HG03064 (cell line): ENCODE measurements around the gene GYPC.
"Not testable (repeated sequence)": the region's sequence is repeated elsewhere in the genome, so short reads cannot be mapped to it uniquely, and the experiment has no call there.

Experiments
- ATAC-seq: cut with Tn5 transposase; IDR thresholded peaks from one replicate; pipeline ENCODE4 v1.9.1; 2021; ENCODE audit warnings: low read depth; ENCODE audit not compliant: unreplicated experiment

The GYPC gene, protein sequence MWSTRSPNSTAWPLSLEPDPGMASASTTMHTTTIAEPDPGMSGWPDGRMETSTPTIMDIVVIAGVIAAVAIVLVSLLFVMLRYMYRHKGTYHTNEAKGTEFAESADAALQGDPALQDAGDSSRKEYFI

DNA sequence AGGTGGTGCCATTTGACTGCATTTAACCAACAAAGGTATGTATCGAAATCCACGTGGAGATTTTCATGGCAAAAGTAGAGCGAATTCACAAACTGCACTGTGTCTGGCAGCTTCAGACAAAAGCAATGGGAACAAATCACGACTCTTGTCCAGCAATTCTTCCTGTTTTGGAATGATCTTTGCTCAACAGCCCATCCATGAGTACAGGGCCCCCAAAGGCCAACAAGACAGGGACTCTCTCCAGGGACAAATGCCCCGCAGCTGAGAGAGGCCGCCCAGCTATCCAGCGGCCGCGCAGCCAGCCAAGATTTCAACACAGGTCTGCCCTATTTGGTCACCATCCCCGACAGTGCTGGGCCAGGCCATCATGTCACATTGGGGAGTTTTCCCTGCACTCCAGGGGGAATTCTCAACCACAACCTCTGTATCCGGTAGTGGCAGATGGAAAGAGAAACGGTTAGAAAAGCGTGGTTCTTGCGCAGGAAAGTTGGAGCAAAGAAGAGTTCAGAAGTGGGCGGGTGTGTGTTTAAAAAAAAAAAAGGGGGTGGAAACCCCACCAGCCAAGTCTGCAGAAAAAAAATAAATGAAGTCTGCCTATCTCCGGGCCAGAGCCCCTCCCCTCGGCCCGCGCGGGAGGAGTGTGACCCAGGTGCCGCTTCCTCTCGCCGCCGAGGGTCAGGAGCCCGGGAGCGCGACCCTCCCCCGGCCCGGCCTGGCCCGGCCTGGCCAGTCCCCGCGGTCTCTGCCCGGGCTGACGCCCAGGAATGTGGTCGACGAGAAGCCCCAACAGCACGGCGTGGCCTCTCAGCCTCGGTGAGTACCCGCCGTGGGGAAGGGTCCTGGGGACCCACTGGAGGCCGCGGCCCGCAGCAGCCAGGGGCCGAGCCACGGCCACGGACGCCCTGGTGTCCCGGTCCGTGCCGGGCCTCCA lies at the start of gene GYPC:
TSS of gene GYPC (plus strand) at position 659 of the 931 bp plus-strand sequence. CDS start at position 765, 106 bp downstream.
- ATAC-seq, result peak; percentile 29

DNA sequence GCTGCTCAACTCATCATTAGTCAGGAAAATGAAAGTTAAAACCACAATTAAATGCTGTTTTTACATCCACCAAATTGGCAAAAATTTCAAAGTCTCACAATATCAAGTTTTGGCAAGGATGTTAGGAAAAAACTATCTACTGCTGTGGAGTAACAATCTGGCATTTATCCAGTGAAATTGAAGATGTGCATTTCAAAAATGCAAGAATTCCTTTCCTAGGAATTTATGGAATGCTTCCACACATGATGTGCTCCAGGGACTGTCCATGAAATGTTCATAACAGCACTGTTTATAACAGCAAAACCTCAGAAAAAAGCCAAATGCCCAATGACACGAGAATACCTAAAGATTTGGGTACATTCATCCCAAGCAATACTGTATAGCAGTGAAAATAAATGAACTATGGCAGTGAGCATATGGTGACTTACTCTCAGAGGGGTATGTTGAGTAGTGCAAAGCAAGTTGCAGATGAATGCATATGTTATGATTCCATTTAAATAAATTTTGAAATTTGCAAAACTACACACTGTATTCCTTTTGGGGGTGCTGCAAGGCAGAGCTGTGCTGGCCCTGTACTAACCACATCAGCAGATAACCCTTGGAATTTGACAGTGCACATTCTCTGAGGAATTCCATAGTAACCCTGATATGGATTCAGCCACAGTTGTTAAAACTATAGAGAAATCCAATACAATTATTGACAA lies 41.3 kb upstream of the GYPC start:
- ATAC-seq, result no peak

DNA sequence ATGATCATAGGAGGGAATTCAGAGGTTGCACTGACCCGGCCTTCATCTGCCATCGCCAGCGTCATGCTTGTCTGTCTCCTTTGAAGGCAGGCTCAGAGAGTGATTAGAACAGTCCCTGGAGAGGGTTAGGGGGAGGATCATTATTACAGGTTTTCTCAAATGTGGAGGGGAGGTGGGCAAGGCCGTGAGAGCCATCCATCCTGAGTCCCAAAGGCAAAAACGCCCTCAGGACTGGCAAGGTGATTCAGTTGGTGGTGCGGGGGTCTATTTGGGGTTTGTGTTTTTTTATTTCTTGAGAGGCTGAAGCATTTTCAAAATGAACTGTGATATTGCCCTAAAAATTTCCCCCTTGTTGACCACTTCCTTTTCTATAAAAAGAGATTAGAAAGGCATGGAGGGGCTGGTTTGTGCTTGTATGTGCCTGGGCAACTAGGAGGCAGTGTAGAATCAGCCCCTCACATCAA lies 39.3 kb upstream of the GYPC start:
- peak; percentile 66 for ATAC-seq

DNA sequence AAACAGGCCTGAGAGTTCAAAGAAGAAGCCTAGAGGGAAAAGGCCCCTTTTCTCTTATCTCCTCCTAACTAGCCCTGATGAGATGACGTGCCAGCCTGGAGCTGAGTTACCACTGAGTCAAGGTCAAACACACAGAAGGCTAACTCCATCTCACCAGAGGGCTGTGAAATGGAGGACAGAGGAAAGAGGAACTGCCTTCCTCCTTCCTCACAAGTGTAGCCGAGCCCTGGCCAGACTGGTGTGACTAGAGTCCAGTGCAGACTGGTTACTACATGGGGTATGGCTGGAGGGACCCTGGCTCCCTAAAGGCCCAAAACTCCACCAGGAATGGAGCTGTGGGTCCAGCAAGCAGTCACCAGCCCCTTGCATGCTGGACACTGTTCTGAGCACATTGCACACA lies 35.7 kb upstream of the GYPC start:
- no peak for ATAC-seq

DNA sequence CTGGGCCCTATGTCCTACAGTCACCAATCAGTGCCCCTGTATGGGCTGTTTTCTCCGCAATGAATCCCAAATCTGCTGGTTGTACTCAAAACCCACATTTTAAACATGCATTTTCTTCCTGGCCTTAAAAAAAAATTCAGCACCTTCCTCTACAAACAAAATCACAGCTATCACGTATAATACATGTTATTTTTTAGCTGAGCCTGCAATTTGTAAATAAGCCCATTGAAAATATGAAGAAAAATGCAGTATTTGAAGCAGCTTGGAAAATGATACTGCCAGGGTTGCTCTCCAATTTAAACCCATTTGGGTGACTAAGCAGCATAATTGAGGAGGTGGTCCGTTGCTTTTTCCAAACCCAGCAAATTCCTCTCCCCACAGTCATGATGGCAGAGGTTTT lies 33.0 kb upstream of the GYPC start:
- ATAC-seq, result no peak

DNA sequence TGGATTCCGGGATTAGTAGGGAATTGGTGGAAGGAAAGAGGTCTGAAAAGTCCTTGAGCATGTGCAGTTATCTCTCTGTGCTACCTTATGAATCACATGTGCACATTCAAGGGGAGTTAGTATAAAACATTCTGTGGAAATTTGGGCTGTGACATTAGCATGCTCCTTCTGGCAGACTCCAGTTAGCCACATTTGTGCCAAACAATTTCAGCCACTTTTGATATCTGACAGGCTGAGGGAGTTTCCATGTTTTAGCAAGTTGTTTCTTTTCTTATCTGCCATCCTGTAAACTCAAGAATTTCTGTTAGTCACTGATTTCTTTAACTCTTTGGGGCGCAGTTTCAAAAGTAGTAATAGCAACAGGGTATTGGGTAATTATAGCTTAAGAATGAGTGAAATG lies 28.3 kb upstream of the GYPC start:
- ATAC-seq, result no peak

DNA sequence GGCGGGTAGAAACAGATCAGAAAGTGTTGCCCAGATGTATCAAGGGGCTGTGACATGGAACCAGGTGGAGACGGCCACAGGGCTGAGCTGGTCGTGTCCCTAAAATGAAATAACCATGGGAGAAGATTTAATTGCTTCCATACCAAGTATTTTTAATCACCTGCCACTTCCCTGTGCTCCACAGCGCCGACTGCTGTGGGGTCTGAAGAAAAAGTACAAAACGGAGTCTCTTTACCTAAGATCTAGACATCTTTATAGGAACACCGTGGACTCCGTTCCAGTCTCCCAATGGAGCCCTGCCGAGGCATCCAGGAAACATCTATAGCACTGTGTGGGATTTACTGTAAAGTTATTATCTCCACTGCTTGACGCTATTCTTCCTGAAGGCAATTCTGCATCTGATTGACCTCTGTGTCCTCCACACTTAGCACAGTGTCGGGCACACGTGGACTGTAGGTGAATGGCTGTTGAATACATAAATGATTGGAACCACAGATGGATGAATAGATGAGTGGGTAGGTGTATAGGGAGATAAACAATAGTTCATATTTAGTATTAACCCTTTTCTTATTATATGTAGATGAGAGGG lies 21.6 kb upstream of the GYPC start:
- no peak for ATAC-seq

DNA sequence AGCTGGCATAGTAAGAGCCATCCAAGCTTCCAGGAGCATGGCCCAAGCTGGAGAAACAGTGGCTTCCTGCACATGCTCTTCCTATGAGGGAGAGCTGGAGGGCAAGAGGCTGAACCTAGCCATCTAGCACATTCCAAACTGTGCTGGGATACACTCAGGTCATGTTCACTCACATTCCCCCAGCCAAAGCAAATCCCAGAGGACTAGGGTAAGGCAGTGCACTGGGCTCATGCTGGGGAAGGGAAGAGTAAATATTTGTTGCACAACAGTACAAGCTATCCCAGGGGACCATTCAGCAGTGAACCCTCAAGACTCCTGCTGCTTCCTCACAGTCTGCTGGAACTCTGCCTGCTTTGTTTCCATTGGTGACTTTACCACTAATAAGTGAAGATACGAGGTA lies 20.7 kb upstream of the GYPC start:
- no peak for ATAC-seq

DNA sequence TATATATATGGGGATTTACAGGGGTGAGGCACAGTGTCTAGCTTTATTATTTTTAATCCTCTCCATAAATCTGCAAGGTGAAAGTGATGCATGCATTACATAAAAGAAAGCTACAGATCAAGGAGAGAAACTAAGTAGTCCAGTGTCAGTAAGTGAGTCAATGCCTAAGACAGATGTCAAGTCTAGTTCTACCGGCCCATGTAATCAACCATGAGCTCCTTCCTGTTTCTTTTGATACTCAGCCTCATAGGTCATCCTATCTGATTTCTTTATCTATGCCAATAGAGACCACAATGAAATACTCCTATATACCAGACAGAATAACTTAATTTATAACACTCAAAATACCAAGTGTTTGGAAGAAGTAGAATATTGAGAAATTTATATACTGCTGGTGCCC lies 20.2 kb upstream of the GYPC start:
- no peak for ATAC-seq

DNA sequence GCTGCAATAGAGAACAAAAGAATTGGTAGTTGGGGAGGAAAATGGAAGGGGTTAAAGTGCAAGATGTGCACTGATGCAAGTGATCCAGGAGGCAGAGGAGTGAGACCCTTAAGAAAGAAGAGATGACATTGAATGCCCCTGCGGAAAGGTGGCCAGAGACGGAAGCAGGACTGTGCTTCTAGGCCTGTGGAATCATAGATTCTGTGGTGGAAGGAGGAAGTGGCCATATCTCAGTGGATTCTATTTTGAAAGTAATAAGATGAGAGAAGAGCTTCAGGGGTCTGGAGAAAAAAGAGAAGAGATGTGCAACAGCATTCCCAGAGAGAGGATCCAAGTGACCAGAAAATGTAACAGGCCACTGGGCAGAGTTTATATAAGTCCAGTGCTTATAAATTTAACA lies 18.6 kb upstream of the GYPC start:
- ATAC-seq, result no peak

DNA sequence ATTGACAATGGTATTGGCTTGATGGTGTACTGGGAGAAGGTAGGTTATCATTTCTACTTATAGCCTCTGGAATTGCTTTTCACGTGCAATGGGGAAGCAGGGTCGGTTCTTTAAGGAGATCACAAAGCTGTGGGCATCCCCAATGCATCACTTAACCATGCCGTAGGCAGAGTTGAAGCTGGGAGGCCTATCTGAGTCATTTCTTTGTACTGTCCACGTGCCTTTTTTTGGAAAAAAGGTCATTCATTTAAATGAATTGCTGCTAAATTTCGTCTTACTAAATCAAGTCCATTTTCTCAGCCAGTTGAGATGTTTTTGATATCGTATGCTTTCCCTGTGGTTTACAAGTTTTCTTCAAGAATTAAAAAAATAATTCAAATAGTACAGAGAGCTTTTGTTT lies 17.2 kb upstream of the GYPC start:
- ATAC-seq, result no peak

DNA sequence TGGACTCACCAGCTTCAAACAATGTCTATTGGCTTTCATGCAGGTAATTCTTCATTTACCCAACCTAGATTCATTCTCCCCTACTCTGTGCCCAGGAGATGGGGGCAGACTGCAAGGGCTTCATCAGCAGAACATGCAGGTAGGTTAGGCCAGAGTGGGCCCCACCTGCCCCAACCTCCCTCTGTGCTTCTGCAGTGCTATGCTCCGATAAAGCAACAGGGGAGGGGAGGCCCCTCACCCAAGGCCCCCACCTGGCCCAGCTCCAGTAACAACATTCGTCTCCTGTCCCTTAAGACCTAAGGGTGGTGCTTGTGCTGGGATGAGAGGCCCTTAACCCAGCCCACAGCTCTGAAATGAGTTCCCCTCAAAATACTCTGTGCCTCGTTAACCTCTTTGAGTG lies 16.7 kb upstream of the GYPC start:
- no peak for ATAC-seq

DNA sequence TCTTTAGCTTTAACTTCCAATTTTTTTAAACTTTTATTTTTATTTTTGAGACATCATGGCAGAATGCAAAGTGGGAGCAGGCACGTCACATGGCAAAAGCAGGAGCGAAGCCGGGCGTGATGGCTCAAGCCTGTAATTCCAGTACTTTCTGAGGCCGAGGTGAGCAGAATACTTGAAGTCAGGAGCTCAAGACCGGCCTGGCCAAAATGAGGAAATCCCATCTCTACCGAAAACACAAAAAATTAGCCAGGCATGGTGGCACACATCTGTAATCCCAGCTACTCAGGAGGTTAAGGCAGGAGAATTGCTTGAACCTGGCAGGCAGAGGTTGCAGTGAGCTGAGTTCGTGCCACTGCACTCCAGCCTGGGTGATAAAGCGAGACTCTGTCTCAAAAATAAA lies 14.7 kb upstream of the GYPC start:
- ATAC-seq, result not testable (repeated sequence)

DNA sequence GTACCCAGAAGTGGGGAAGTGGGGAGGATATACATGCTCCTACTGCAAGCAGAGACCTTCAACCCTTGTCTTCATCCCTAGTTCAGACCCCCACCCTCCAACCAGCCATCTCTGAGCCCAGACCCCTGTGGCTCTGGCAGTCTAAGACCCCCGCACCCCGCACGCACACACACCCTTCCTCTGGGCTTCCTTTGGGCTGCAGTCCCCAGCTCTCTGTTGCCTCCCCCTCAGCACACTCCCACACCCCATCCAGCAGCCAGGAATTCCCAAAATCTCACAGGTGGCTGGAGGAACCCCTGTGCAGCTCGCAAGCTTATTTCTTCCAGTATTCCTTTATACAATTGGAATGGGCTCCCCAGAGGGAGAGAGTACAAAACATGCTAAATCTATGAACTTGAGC lies 13.9 kb upstream of the GYPC start:
- no peak for ATAC-seq

DNA sequence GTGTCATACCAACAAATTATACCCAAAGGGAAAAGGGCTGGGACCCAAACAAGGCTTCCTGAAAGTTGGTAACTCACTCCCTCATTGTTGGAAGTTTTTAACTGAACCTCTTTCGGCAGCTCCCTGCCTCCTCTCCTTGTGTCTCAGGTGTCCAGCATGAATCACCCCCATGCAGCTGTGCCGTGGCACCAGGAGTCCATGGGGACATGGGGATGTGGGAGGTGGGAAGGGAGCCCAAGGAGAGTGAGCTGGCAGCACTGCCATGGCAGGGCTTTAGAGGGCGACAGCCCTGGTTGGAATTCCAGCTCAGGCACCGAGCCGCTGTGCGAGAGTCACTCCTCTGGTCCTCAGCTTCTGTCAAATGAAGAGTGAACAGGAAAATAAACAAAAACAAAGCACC lies 12.5 kb upstream of the GYPC start:
- ATAC-seq, result no peak

DNA sequence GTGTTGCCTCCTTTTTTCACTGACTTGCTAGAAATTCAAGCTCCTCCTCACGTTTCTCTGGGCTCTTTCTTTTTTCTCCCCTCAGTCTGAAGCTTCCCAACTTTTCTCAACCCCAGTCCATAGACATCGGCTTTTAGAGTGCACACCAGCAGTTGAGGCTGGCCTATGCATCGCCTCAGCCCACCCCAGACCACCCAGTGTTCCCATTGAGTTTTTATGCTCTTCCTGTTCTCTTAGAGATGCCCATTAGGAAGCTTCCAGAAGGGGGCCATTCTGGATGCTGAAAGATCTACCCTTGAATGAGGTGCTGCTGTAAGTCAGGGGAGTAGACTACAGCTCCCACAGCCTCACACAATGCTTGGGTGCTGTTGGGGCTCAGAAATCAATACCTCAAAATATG lies 12.0 kb upstream of the GYPC start:
- ATAC-seq, result no peak

DNA sequence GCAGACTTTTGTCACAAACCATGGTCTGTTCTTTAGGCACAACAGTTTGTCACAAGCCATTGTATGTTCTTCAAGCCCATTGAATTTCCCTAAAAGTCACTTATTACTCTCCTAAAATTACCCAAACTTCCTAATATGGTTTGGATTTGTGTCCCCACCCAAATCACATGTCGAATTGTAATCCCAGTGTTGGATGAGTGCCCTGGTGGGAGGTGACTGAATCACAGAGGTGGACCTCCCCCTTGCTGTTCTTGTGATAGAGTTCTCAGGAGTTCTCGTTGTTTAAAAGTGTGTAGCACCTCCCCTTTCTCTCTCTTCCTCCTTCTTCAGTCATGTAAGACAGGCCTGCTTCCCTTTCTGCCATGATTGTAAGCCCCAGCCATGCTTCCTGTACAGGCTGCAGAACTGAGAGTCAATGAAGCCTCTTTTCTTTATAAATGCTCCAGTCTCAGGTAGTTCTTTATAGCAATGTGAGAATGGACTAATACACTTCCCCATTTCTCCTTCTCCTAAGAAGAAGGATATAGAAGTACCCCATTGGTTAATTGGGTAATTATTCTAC lies 11.2 kb upstream of the GYPC start:
- peak; percentile 94 for ATAC-seq

DNA sequence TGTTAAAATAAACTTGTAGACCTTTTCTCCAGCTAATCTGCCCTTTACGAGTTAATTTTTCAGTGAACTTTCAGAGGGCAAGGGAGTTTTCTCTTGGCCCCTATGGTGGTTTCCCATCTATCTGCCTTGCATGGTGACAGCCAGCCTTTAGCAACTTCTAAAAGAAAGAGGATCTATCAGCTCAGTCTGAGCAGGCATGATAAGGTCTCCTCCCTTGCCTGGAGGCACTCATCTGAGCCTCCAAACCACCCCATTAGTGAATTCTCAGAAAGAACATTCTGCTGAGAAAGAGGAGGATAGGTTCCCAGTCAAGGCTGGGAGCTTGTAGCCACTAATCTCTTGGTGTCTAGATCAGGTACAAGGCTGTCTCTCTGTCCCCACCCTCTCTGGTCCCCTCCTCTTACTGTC lies 10.7 kb upstream of the GYPC start:
- peak; percentile 65 for ATAC-seq

DNA sequence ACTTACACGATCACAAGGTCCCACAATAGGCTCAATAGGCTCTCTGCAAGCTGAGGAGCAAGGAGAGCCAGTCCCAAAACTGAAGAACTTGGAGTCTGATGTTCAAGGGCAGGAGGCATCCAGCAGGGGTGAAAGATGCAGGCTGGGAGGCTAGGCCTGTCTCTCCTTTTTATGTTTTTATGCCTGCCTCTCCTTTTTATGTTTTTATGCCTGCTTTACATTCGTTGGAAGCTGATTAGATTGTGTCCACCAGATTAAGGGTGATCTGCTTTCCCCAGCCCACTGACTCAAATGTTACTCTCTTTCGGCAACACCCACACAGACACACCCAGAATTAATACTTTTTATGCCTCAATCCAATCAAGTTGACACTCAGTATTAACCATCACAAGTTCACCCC lies 9.9 kb upstream of the GYPC start:
- no peak for ATAC-seq

DNA sequence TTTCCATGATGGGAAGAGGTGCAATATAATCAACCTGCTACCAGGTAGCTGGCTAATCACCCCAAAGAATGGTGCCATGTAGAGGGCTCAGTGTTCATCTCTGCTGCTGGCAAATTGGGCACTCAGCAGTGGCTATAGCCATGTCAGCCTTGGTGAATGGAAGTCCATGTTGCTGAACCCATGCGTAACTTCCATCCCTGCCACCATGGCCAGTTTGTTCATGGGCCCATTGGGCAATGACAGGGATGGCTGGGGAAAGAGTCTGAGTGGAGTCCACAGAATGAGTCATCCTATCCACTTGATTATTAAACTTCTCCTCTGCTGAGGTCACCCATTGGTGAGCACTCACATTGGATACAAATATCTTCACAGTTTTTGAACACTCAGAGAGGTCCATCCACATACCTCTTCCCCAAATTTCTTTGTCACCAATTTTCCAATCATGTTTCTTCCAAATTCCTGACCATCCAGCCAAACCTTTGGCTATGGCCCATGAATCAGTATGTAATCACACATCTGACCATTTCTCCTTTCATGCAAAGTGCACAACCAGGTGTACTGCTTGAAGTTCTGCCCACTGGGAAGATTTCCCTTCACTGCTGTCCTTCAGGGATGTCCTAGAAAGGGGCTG lies 8.1 kb upstream of the GYPC start:
- not testable (repeated sequence) for ATAC-seq
